HepG2 (cell line): ENCODE measurements around the gene CCDC142. TPM values are rescaled to one million over a fixed set of nuclear protein-coding genes. Genes with fewer than 3 reads are reported as not detected.

Experiments
- AGO1 ChIP-seq: fragments of 200-400 bp; formaldehyde crosslinking; IDR thresholded peaks from 2 replicates; pipeline ENCODE4 v1.6.1; 2017; ENCODE audit warnings: mild to moderate bottlenecking, low read depth, low read length, moderate library complexity; ENCODE audit not compliant: poor library complexity, severe bottlenecking
- FOXA1 ChIP-seq, 2 experiments: fragments of 450-650 bp in 1 of 2; sonication (generic) in 1 of 2; formaldehyde crosslinking in 1 of 2; IDR thresholded peaks; 2 replicates each; pipeline versions ENCODE4 v1.4.0 to v1.6.1; 2016 to 2020; ENCODE audit warnings: missing genetic modification reagents in 1 of 2
- HMGA1 ChIP-seq: sonication (generic); formaldehyde crosslinking; conservative IDR thresholded peaks from 2 replicates; pipeline ENCODE4 v1.4.0; 2020; ENCODE audit warnings: missing genetic modification reagents
- MEIS1 ChIP-seq: sonication (generic); formaldehyde crosslinking; IDR thresholded peaks from 2 replicates; pipeline ENCODE4 v1.9.0; 2021; ENCODE audit warnings: mild to moderate bottlenecking, missing genetic modification reagents, moderate library complexity, borderline replicate concordance
- RFXAP ChIP-seq: sonication (generic); formaldehyde crosslinking; IDR thresholded peaks from 2 replicates; pipeline ENCODE4 v1.4.0; 2020; ENCODE audit warnings: missing genetic modification reagents, borderline replicate concordance
- SNAPC2 ChIP-seq: sonication (generic); formaldehyde crosslinking; IDR thresholded peaks from 2 replicates; pipeline ENCODE4 v1.8.1; 2022; ENCODE audit warnings: mild to moderate bottlenecking, missing genetic modification reagents
- ZNF205 ChIP-seq: IDR thresholded peaks from 2 replicates; pipeline ENCODE4 v1.6.1; 2018; ENCODE audit warnings: missing biosample characterization, missing genetic modification reagents
- ZNF879 ChIP-seq: sonication (generic); formaldehyde crosslinking; IDR thresholded peaks from 2 replicates; pipeline ENCODE4 v1.8.1; 2023; ENCODE audit warnings: missing genetic modification reagents
- polyA plus RNA-seq, 8 experiments: library from polyadenylated mRNA; depleted of rRNA in 3 of 8; stranded (reverse) in 7 of 8; unstranded in 1 of 8; fragments of >200 nt; fragmentation: Illumina TruSeq in 4 of 8; extraction: Trizol in 4 of 8; gene quantifications; 2 replicates each; pipeline versions ENCODE4 v1.2.1 to v1.2.3, GENCODE V29; 2011 to 2016; ENCODE audit warnings: low read depth in 4 of 8, missing spikeins in 1 of 8, mixed read lengths in 1 of 8; ENCODE audit not compliant: insufficient read depth in 1 of 8
- total RNA-seq, 5 experiments: library from RNA; depleted of rRNA; stranded (reverse); fragments of >200 nt; fragmentation: Illumina TruSeq; extraction: Trizol; gene quantifications; 2 replicates each; pipeline ENCODE4 v1.2.3, GENCODE V29; 2016; ENCODE audit warnings: low read depth in 1 of 5
- TF ChIP-seq, protein P1 (sequence below): sonication (generic); formaldehyde crosslinking; IDR thresholded peaks from 2 replicates; pipeline ENCODE4 v1.9.0; 2021; ENCODE audit warnings: missing genetic modification reagents, mild to moderate bottlenecking, borderline replicate concordance
- TF ChIP-seq, protein P2 (sequence below): sonication (generic); formaldehyde crosslinking; IDR thresholded peaks from 2 replicates; pipeline ENCODE4 v1.4.0; 2020; ENCODE audit warnings: missing genetic modification reagents; ENCODE audit errors: not compliant biosample characterization
- TF ChIP-seq, protein P3 (sequence below): sonication (generic); formaldehyde crosslinking; IDR thresholded peaks from 2 replicates; pipeline ENCODE4 v1.5.0; 2020; ENCODE audit warnings: mild to moderate bottlenecking, missing genetic modification reagents, borderline replicate concordance
- TF ChIP-seq, protein P4 (sequence below): fragments of 450-650 bp; IDR thresholded peaks from 2 replicates; pipeline ENCODE4 v1.6.1; 2016
- TF ChIP-seq, protein P5 (sequence below): sonication (generic); formaldehyde crosslinking; IDR thresholded peaks from 2 replicates; pipeline ENCODE4 v1.4.0; 2020; ENCODE audit warnings: missing genetic modification reagents

Gene CCDC142
- total and polyA plus RNA-seq, 2 of the 13 experiments (the other 11 are each of a cell fraction or from before 2014, with no cell fraction given), result 14.7 to 30.4 TPM

DNA sequence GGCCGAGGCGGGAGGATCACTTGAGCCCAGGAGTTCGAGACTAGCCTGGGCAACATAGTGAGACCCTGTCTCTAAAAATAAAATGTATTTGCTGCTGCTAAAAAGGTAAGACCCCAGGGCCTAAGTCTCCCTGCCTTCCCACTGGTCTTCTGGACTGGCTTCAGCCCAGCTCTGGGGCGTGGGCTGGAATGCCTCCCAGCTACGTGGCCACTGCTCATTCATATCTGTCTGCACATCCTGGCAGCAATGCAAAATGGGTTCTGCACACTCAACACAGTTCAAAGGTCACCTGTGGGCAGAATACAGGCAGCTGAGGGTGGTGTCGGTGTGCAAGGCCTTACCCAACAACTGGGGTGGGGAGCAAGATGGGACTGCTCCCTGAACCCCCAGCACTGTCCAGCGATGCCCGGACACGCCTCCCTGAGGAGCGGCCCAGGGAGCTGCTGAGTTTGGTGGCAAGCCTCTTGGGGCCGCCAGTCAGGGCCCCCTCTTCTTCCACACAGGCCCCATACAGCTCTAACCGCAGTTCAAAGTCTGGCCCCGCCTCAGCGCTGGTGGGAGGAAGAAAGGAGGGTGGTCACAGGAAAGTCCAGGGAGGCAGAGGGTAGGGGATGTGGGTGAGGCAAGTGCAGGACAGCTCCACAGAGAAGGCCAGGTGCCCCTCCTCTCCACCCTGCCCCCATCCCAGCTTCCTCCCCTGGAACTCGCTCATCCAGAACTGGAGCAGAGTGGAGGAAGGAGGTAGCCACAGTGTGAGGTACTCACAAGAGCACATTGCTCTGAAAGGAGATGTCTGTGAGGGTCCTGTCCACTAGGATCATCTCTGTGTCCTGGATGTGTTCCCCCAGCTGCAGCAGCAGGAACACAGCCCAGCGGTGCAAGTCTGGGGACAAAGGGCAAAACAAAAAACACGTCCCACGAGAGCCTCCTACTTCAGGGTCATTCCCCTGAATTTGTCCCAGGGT lies 53.0 kb downstream of the CCDC142 start (continued):
- TF ChIP-seq, protein P1, sequence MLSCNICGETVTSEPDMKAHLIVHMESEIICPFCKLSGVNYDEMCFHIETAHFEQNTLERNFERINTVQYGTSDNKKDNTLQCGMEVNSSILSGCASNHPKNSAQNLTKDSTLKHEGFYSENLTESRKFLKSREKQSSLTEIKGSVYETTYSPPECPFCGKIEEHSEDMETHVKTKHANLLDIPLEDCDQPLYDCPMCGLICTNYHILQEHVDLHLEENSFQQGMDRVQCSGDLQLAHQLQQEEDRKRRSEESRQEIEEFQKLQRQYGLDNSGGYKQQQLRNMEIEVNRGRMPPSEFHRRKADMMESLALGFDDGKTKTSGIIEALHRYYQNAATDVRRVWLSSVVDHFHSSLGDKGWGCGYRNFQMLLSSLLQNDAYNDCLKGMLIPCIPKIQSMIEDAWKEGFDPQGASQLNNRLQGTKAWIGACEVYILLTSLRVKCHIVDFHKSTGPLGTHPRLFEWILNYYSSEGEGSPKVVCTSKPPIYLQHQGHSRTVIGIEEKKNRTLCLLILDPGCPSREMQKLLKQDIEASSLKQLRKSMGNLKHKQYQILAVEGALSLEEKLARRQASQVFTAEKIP (CRISPR knock-in tag), result no peak
- TF ChIP-seq, protein P2, sequence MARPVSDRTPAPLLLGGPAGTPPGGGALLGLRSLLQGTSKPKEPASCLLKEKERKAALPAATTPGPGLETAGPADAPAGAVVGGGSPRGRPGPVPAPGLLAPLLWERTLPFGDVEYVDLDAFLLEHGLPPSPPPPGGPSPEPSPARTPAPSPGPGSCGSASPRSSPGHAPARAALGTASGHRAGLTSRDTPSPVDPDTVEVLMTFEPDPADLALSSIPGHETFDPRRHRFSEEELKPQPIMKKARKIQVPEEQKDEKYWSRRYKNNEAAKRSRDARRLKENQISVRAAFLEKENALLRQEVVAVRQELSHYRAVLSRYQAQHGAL (CRISPR knock-in tag), result no peak
- TF ChIP-seq, protein P3, sequence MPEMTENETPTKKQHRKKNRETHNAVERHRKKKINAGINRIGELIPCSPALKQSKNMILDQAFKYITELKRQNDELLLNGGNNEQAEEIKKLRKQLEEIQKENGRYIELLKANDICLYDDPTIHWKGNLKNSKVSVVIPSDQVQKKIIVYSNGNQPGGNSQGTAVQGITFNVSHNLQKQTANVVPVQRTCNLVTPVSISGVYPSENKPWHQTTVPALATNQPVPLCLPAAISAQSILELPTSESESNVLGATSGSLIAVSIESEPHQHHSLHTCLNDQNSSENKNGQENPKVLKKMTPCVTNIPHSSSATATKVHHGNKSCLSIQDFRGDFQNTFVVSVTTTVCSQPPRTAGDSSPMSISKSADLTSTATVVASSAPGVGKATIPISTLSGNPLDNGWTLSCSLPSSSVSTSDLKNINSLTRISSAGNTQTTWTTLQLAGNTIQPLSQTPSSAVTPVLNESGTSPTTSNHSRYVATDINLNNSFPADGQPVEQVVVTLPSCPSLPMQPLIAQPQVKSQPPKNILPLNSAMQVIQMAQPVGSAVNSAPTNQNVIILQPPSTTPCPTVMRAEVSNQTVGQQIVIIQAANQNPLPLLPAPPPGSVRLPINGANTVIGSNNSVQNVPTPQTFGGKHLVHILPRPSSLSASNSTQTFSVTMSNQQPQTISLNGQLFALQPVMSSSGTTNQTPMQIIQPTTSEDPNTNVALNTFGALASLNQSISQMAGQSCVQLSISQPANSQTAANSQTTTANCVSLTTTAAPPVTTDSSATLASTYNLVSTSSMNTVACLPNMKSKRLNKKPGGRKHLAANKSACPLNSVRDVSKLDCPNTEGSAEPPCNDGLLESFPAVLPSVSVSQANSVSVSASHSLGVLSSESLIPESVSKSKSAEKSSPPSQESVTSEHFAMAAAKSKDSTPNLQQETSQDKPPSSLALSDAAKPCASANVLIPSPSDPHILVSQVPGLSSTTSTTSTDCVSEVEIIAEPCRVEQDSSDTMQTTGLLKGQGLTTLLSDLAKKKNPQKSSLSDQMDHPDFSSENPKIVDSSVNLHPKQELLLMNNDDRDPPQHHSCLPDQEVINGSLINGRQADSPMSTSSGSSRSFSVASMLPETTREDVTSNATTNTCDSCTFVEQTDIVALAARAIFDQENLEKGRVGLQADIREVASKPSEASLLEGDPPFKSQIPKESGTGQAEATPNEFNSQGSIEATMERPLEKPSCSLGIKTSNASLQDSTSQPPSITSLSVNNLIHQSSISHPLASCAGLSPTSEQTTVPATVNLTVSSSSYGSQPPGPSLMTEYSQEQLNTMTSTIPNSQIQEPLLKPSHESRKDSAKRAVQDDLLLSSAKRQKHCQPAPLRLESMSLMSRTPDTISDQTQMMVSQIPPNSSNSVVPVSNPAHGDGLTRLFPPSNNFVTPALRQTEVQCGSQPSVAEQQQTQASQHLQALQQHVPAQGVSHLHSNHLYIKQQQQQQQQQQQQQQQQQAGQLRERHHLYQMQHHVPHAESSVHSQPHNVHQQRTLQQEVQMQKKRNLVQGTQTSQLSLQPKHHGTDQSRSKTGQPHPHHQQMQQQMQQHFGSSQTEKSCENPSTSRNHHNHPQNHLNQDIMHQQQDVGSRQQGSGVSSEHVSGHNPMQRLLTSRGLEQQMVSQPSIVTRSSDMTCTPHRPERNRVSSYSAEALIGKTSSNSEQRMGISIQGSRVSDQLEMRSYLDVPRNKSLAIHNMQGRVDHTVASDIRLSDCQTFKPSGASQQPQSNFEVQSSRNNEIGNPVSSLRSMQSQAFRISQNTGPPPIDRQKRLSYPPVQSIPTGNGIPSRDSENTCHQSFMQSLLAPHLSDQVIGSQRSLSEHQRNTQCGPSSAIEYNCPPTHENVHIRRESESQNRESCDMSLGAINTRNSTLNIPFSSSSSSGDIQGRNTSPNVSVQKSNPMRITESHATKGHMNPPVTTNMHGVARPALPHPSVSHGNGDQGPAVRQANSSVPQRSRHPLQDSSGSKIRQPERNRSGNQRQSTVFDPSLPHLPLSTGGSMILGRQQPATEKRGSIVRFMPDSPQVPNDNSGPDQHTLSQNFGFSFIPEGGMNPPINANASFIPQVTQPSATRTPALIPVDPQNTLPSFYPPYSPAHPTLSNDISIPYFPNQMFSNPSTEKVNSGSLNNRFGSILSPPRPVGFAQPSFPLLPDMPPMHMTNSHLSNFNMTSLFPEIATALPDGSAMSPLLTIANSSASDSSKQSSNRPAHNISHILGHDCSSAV, result no peak
- no peak for TF ChIP-seq ZNF879 (CRISPR knock-in tag)
- 0 out of 2 replicates have a peak, but pooled peaks have one; percentile 42 for TF ChIP-seq MEIS1
- peak; percentile 71 for TF ChIP-seq AGO1
- TF ChIP-seq ZNF205 (CRISPR knock-in tag), result peak; percentile 77
- TF ChIP-seq RFXAP, result no peak; the same call in 1 of the 2 replicates
- TF ChIP-seq, protein P4, sequence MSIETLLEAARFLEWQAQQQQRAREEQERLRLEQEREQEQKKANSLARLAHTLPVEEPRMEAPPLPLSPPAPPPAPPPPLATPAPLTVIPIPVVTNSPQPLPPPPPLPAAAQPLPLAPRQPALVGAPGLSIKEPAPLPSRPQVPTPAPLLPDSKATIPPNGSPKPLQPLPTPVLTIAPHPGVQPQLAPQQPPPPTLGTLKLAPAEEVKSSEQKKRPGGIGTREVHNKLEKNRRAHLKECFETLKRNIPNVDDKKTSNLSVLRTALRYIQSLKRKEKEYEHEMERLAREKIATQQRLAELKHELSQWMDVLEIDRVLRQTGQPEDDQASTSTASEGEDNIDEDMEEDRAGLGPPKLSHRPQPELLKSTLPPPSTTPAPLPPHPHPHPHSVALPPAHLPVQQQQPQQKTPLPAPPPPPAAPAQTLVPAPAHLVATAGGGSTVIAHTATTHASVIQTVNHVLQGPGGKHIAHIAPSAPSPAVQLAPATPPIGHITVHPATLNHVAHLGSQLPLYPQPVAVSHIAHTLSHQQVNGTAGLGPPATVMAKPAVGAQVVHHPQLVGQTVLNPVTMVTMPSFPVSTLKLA, result no peak
- no peak for TF ChIP-seq HMGA1
- TF ChIP-seq, protein P5, sequence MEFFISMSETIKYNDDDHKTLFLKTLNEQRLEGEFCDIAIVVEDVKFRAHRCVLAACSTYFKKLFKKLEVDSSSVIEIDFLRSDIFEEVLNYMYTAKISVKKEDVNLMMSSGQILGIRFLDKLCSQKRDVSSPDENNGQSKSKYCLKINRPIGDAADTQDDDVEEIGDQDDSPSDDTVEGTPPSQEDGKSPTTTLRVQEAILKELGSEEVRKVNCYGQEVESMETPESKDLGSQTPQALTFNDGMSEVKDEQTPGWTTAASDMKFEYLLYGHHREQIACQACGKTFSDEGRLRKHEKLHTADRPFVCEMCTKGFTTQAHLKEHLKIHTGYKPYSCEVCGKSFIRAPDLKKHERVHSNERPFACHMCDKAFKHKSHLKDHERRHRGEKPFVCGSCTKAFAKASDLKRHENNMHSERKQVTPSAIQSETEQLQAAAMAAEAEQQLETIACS (CRISPR knock-in tag), result no peak
- no peak for TF ChIP-seq FOXA1 (IDR thresholded peaks at IDR 0.05)
- TF ChIP-seq FOXA1 (CRISPR knock-in tag; IDR thresholded peaks at IDR 0.05), result no peak
- no peak; the same call in 1 of the 2 replicates for TF ChIP-seq SNAPC2 (CRISPR knock-in tag)
